ENCODE measurements around the gene GGA1. TPM values are rescaled to one million over a fixed set of nuclear protein-coding genes. Genes with fewer than 3 reads are reported as not detected.

GGA1 gene
- polyA plus RNA-seq, 1 experiment = 34.6 TPM

DNA sequence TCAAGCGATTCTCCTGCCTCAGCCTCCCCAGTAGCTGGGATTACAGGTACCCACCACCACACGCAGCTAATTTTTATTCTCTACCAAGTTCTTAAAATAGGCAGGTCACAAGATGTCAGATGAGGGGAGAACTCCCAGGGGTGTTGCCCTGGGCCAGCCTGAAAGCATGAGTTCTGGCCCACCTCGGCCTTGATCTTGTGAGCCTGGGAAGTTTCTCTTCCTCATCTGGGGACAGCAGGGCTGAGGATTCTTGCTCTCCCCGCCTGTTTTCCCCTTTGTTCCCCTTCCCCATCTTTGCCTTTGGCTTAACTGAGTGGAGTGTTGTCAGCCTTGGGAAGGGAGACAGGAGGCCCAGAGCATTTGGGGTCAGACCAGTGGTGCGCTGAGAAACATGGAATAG, 53.4 kb downstream of the GGA1 start:
- ChIA-PET POLR2A (interaction anchor here (1.4 kb wide), 1 partner anchor 18 kb away, joined by 5 read pairs; no protein-coding TSS in a partner anchor), CTCF (interaction anchor here (1.1 to 9.5 kb wide), 13 partner anchors 8 to 204 kb away, joined by 3 to 133 read pairs (median 6); partner anchors contain the start of genes GCAT, LGALS1 and NOL12)
- Histone ChIP-seq H3K27me3 (ENCODE audit: control insufficient read depth, insufficient read depth, low read length) (no peaks in the 10 kb centered on the region), H3K4me3 (ENCODE audit: low read depth, low read length) (no peak overlapping the region), H3K36me3 (ENCODE audit: control insufficient read depth, insufficient read depth, low read length) (peaks cover 1% of the 10 kb centered on the region; the same call in 1 of the 2 replicates)
- DNase-seq (ENCODE audit: low read depth) = no peak
- TF ChIP-seq, protein P1, sequence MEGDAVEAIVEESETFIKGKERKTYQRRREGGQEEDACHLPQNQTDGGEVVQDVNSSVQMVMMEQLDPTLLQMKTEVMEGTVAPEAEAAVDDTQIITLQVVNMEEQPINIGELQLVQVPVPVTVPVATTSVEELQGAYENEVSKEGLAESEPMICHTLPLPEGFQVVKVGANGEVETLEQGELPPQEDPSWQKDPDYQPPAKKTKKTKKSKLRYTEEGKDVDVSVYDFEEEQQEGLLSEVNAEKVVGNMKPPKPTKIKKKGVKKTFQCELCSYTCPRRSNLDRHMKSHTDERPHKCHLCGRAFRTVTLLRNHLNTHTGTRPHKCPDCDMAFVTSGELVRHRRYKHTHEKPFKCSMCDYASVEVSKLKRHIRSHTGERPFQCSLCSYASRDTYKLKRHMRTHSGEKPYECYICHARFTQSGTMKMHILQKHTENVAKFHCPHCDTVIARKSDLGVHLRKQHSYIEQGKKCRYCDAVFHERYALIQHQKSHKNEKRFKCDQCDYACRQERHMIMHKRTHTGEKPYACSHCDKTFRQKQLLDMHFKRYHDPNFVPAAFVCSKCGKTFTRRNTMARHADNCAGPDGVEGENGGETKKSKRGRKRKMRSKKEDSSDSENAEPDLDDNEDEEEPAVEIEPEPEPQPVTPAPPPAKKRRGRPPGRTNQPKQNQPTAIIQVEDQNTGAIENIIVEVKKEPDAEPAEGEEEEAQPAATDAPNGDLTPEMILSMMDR (IDR thresholded peaks at IDR 0.05; ENCODE audit: insufficient read depth, low read depth, low read length) = no peak

DNA sequence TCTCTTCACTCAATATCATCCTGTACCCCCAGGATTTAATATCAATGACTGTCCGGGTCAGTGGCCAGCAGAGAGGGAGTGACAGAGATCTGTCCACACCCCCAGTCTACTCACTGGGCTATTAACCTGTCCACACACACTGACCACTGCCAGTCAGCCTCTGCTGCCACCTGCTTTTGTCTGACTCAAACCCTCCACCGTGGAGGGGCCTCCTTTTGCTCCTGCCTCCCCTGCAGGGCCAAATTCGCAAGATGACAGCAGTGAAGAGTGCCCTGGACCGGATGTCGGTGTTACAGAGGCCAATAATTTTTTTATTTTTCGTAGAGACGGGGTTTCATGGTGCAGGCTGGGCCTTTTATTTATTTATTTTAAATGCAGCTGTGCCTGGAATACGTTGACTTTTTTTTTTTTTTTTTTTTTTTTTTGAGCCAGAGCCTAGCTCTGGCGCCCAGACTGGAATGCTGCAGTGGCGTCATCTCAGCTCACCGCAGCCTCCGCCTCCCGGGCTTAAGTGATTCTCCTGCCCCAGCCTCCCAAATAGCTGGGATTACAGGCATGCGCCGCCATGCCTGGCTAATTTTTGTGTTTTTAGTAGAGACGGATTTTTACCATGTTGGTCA, 55.0 kb downstream of the GGA1 start:
- no peak for DNase-seq (ENCODE audit: low read depth)
- POLR2A ChIA-PET = interaction anchor here (0.6 kb wide), 1 partner anchor 89 kb away, joined by 9 read pairs; no protein-coding TSS in a partner anchor
- no peak overlapping the region for H3K4me3 ChIP-seq (ENCODE audit: low read depth, low read length)
- TF ChIP-seq, protein P1 (IDR thresholded peaks at IDR 0.05; ENCODE audit: insufficient read depth, low read depth, low read length) = no peak
- CTCF ChIA-PET = interaction anchor here (0.6 to 8.8 kb wide), 4 partner anchors 17 to 21 kb away, joined by 3 to 133 read pairs (median 6); partner anchors contain the start of gene NOL12
- peaks cover 1% of the 10 kb centered on the region; the same call in 1 of the 2 replicates for H3K36me3 ChIP-seq (ENCODE audit: control insufficient read depth, insufficient read depth, low read length)
- H3K27me3 ChIP-seq (ENCODE audit: control insufficient read depth, insufficient read depth, low read length) = no peaks in the 10 kb centered on the region

DNA sequence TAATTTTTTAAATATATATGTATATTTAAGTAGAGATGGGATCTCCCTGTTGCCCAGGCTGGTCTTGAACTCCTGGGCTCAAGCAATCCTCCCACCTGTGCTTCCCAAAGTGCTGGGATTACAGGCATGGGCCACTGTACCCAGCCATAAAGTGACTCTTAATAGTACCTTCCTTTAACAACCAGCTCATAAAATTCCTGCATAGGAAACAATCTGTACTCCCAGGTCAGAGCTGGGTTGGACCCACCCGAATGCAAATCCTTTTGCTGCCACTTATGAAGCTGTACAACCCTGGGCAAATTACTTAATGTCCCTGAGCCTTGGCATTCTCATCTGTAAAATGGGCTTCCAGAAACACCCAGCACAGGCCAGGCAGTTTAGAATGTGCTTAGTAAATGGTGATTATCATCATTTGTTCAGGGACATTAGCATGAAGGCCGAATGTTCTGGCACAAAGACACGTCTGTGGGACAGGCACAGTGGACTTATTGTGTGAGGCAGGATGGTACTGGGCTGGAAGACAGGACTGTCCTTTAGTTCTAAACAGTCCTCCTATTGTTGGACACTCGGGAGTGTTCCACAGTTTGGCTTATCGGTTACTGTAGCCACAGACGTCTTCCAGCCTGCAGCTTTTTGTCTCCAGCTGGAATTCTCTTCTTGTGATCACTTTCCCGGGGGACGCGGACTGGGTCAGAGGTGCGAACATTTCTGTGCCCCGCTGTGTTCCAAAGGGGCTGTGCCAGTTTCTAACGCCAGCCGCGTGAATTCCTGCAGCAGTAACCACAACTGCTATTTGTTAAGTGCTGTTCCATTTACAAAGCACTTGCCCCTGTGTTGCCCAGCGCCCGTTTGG, 55.8 kb downstream of the GGA1 start:
- H3K4me3 ChIP-seq (ENCODE audit: low read depth, low read length) = no peak overlapping the region
- H3K36me3 ChIP-seq (ENCODE audit: control insufficient read depth, insufficient read depth, low read length) = peaks cover 1% of the 10 kb centered on the region; the same call in 1 of the 2 replicates
- DNase-seq (ENCODE audit: low read depth) = no peak
- ChIA-PET POLR2A (interaction anchor here (0.6 kb wide), 1 partner anchor 88 kb away, joined by 9 read pairs; no protein-coding TSS in a partner anchor), CTCF (interaction anchor here (0.6 to 8.8 kb wide), 3 partner anchors 18 to 24 kb away, joined by 3 to 133 read pairs (median 7); partner anchors contain the start of gene NOL12)
- TF ChIP-seq, protein P1 (IDR thresholded peaks at IDR 0.05; ENCODE audit: insufficient read depth, low read depth, low read length) = no peak
- no peaks in the 10 kb centered on the region for H3K27me3 ChIP-seq (ENCODE audit: control insufficient read depth, insufficient read depth, low read length)

DNA sequence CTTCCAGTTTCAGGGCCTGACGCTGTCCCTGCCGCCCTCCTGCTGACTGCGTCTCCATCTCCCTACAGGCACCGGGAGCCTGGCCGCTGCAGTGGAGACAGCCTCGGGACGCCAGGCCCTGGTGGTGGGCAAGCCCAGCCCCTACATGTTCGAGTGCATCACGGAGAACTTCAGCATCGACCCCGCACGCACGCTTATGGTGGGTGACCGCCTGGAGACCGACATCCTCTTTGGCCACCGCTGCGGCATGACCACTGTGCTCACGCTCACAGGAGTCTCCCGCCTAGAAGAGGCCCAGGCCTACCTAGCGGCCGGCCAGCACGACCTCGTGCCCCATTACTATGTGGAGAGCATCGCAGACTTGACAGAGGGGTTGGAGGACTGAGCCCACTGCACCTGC, 56.9 kb downstream of the GGA1 start:
- ChIA-PET POLR2A (no interaction called here), CTCF (interaction anchor here (1.1 to 8.8 kb wide), 2 partner anchors 16 to 17 kb away, joined by 3 to 133 read pairs; partner anchors contain the start of gene NOL12)
- Histone ChIP-seq H3K36me3 (ENCODE audit: control insufficient read depth, insufficient read depth, low read length) (peaks cover 1% of the 10 kb centered on the region; the same call in 1 of the 2 replicates), H3K27me3 (ENCODE audit: control insufficient read depth, insufficient read depth, low read length) (no peaks in the 10 kb centered on the region), H3K4me3 (ENCODE audit: low read depth, low read length) (no peak overlapping the region)
- DNase-seq (ENCODE audit: low read depth) = no peak
- TF ChIP-seq, protein P1 (IDR thresholded peaks at IDR 0.05; ENCODE audit: insufficient read depth, low read depth, low read length) = no peak

DNA sequence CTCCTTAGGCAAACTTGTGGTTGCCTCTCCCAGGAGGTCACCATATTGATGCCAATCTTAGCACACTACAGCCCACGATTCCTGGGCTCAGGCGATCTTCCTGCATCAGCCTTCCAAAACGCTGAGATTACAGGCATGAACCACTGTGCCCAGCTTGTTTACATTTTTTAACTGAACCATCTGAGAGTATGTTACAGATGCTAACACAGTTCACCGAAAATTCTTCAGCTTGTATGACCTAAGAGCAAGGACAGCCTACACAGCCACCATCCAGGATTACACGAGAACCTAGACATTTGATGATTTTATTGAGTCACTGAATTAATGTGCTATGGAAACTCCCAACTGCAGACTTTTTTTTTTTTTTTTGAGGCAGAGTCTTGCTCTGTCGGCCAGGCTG, 61.0 kb downstream of the GGA1 start:
- peaks cover 1% of the 10 kb centered on the region; the same call in 1 of the 2 replicates for H3K36me3 ChIP-seq (ENCODE audit: control insufficient read depth, insufficient read depth, low read length)
- CTCF ChIA-PET = interaction anchor here (1.6 to 3.2 kb wide), 3 partner anchors 8 to 26 kb away, joined by 4 to 13 read pairs (median 11); no protein-coding TSS in a partner anchor
- no peak overlapping the region for H3K4me3 ChIP-seq (ENCODE audit: low read depth, low read length)
- POLR2A ChIA-PET = no interaction called here
- no peaks in the 10 kb centered on the region for H3K27me3 ChIP-seq (ENCODE audit: control insufficient read depth, insufficient read depth, low read length)
- DNase-seq (ENCODE audit: low read depth) = no peak
- TF ChIP-seq, protein P1 (IDR thresholded peaks at IDR 0.05; ENCODE audit: insufficient read depth, low read depth, low read length) = no peak

Data from BJ (cell line).